Activated CD8-positive, alpha-beta memory T cell treated with anti-CD3 and anti-CD28 coated beads for 4 hours (primary cell): Measurements from ENCODE around the gene DPYSL4.

Experiments used
- DNase-seq, 2 donors: peaks; one replicate each; pipeline ENCODE4 v3.0.0-alpha.2; 2020; ENCODE audit warnings: low read depth in 2 of 2

Gene DPYSL4

GRCh38 chr10:132163826-132164515, 22.8 kb upstream of the DPYSL4 start:
- DNase-seq, result no peak

GRCh38 chr10:132164761-132165278, 21.9 kb upstream of the DPYSL4 start:
- DNase-seq, result no peak

- DNase-seq, result no peak
These were observed 21.2 kb upstream of the DPYSL4 start for GRCh38 chr10:132165416-132165980.

- no peak for DNase-seq
These were observed 20.4 kb upstream of the DPYSL4 start for GRCh38 chr10:132166216-132166950.

GRCh38 chr10:132167041-132167674, 19.6 kb upstream of the DPYSL4 start:
- DNase-seq, result no peak

GRCh38 chr10:132167976-132168375, 18.8 kb upstream of the DPYSL4 start:
- no peak for DNase-seq

GRCh38 chr10:132168571-132169030, 18.1 kb upstream of the DPYSL4 start:
- DNase-seq, result no peak

GRCh38 chr10:132169031-132169765, 17.6 kb upstream of the DPYSL4 start:
- no peak for DNase-seq

- DNase-seq, result no peak
These were observed 16.8 kb upstream of the DPYSL4 start for GRCh38 chr10:132169766-132170560.

GRCh38 chr10:132170561-132171361, 16.0 kb upstream of the DPYSL4 start:
- no peak for DNase-seq

GRCh38 chr10:132172091-132173066, 14.4 kb upstream of the DPYSL4 start:
- DNase-seq, result no peak

GRCh38 chr10:132173185-132173584, 13.6 kb upstream of the DPYSL4 start:
- no peak for DNase-seq

- no peak for DNase-seq
These were observed 12.5 kb upstream of the DPYSL4 start for GRCh38 chr10:132174237-132174636.

- no peak for DNase-seq
These were observed 11.3 kb upstream of the DPYSL4 start for GRCh38 chr10:132175408-132175807.

GRCh38 chr10:132175907-132176581, 10.7 kb upstream of the DPYSL4 start:
- DNase-seq, result no peak

GRCh38 chr10:132176623-132177500, 9.9 kb upstream of the DPYSL4 start:
- DNase-seq, result no peak

GRCh38 chr10:132178046-132178445, 8.7 kb upstream of the DPYSL4 start:
- DNase-seq, result no peak
